ENCODE measurements around the gene KLF12. TPM values are rescaled to one million over a fixed set of nuclear protein-coding genes. Genes with fewer than 3 reads are reported as not detected.
A peak's percentile ranks its signal among the peaks of the same experiment; 100 is the strongest.

KLF12 gene
- total and polyA plus RNA-seq, 2 donors (not counting 1 experiment from before 2014, with no cell fraction given) = 11.4 to 18.2 TPM

GRCh38 chr13:74142257-74142656 lies 8.1 kb upstream of the KLF12 start:
- Histone ChIP-seq H3K4me1 (ENCODE audit: control insufficient read depth, extremely low read depth, insufficient read depth, low read length) (no peaks in the 10 kb centered on the region), H3K9me3 (ENCODE audit: control insufficient read depth, insufficient read depth, low read depth, low read length) (no peaks in the 10 kb centered on the region), H3K27me3 (ENCODE audit: control insufficient read depth, insufficient read depth, low read length) (no peaks in the 10 kb centered on the region), H3K36me3 (ENCODE audit: control insufficient read depth, insufficient read depth, low read length) (no peaks in the 10 kb centered on the region), H3K27ac (ENCODE audit: insufficient read depth, low read length) (no peak overlapping the region), H3K9ac (ENCODE audit: insufficient read depth, low read length) (no peak overlapping the region), H3K79me2 (ENCODE audit: control insufficient read depth, insufficient read depth, low read length) (no peaks in the 10 kb centered on the region), H3K4me3 (replicated peaks in 1 of 4; ENCODE audit: control extremely low read depth in 1 of 4, insufficient read depth in 1 of 4, low read depth in 3 of 4, low read length in 4 of 4) (no peak overlapping the region), H3K4me2 (ENCODE audit: extremely low read depth, insufficient read depth, low read length) (no peak overlapping the region), H2AFZ (ENCODE audit: low read length) (no peak overlapping the region), H4K20me1 (ENCODE audit: control insufficient read depth, extremely low read depth, insufficient read depth, low read length) (no peaks in the 10 kb centered on the region)
- TF ChIP-seq EZH2 (IDR thresholded peaks at IDR 0.05; ENCODE audit: low read length, missing control alignments) (no peak), CTCF (conservative IDR thresholded peaks at IDR 0.05 in 1 of 2, IDR thresholded peaks at IDR 0.05 in 1 of 2; ENCODE audit: low read depth in 1 of 2, low read length in 2 of 2) (no peak)
- no peak for DNase-seq (ENCODE audit: low read depth in 2 of 2)

GRCh38 chr13:74138241-74138640 lies 4.0 kb upstream of the KLF12 start:
- H4K20me1 ChIP-seq (ENCODE audit: control insufficient read depth, extremely low read depth, insufficient read depth, low read length) = no peaks in the 10 kb centered on the region
- H3K27ac ChIP-seq (ENCODE audit: insufficient read depth, low read length) = no peak overlapping the region
- H3K9ac ChIP-seq (ENCODE audit: insufficient read depth, low read length) = no peak overlapping the region
- no peaks in the 10 kb centered on the region for H3K36me3 ChIP-seq (ENCODE audit: control insufficient read depth, insufficient read depth, low read length)
- no peak overlapping the region for H3K4me2 ChIP-seq (ENCODE audit: extremely low read depth, insufficient read depth, low read length)
- H3K9me3 ChIP-seq (ENCODE audit: control insufficient read depth, insufficient read depth, low read depth, low read length) = no peaks in the 10 kb centered on the region
- peaks cover 2% of the 10 kb centered on the region for H3K4me1 ChIP-seq (ENCODE audit: control insufficient read depth, extremely low read depth, insufficient read depth, low read length)
- TF ChIP-seq CTCF (conservative IDR thresholded peaks at IDR 0.05 in 1 of 2, IDR thresholded peaks at IDR 0.05 in 1 of 2; ENCODE audit: low read depth in 1 of 2, low read length in 2 of 2) (no peak), EZH2 (IDR thresholded peaks at IDR 0.05; ENCODE audit: low read length, missing control alignments) (no peak)
- H3K27me3 ChIP-seq (ENCODE audit: control insufficient read depth, insufficient read depth, low read length) = no peaks in the 10 kb centered on the region
- no peak overlapping the region for H3K4me3 ChIP-seq (replicated peaks in 1 of 4; ENCODE audit: control extremely low read depth in 1 of 4, insufficient read depth in 1 of 4, low read depth in 3 of 4, low read length in 4 of 4)
- H3K79me2 ChIP-seq (ENCODE audit: control insufficient read depth, insufficient read depth, low read length) = peaks cover 4% of the 10 kb centered on the region
- H2AFZ ChIP-seq (ENCODE audit: low read length) = no peak overlapping the region
- no peak for DNase-seq (ENCODE audit: low read depth in 2 of 2)

GRCh38 chr13:74136084-74136658 lies 2.0 kb upstream of the KLF12 start:
- peak; percentile 67 to 68 for DNase-seq (ENCODE audit: low read depth in 2 of 2)
- H3K27ac ChIP-seq (ENCODE audit: insufficient read depth, low read length) = peak overlapping the region; percentile 96
- no peaks in the 10 kb centered on the region for H3K36me3 ChIP-seq (ENCODE audit: control insufficient read depth, insufficient read depth, low read length)
- no peaks in the 10 kb centered on the region for H3K27me3 ChIP-seq (ENCODE audit: control insufficient read depth, insufficient read depth, low read length)
- peaks cover 6% of the 10 kb centered on the region for H3K4me1 ChIP-seq (ENCODE audit: control insufficient read depth, extremely low read depth, insufficient read depth, low read length)
- TF ChIP-seq CTCF (conservative IDR thresholded peaks at IDR 0.05 in 1 of 2, IDR thresholded peaks at IDR 0.05 in 1 of 2; ENCODE audit: low read depth in 1 of 2, low read length in 2 of 2) (peak in 1 of 2 donors; percentile 17), EZH2 (IDR thresholded peaks at IDR 0.05; ENCODE audit: low read length, missing control alignments) (no peak)
- H2AFZ ChIP-seq (ENCODE audit: low read length) = peak overlapping the region; percentile 89
- peak overlapping the region; percentile 99 for H3K4me2 ChIP-seq (ENCODE audit: extremely low read depth, insufficient read depth, low read length)
- peak overlapping the region; percentile 73 for H3K9ac ChIP-seq (ENCODE audit: insufficient read depth, low read length)
- no peaks in the 10 kb centered on the region for H3K9me3 ChIP-seq (ENCODE audit: control insufficient read depth, insufficient read depth, low read depth, low read length)
- H3K79me2 ChIP-seq (ENCODE audit: control insufficient read depth, insufficient read depth, low read length) = peaks cover 25% of the 10 kb centered on the region
- no peaks in the 10 kb centered on the region for H4K20me1 ChIP-seq (ENCODE audit: control insufficient read depth, extremely low read depth, insufficient read depth, low read length)
- H3K4me3 ChIP-seq (replicated peaks in 1 of 4; ENCODE audit: control extremely low read depth in 1 of 4, insufficient read depth in 1 of 4, low read depth in 3 of 4, low read length in 4 of 4) = peak overlapping the region; percentile 82 to 91 (median 87)
